Measurements from ENCODE around the gene TRIM71. TPM values are rescaled to one million over a fixed set of nuclear protein-coding genes. Genes with fewer than 3 reads are reported as not detected.

TRIM71 gene
- total RNA-seq, 2 donors from 2014 or later, result not detected

DNA sequence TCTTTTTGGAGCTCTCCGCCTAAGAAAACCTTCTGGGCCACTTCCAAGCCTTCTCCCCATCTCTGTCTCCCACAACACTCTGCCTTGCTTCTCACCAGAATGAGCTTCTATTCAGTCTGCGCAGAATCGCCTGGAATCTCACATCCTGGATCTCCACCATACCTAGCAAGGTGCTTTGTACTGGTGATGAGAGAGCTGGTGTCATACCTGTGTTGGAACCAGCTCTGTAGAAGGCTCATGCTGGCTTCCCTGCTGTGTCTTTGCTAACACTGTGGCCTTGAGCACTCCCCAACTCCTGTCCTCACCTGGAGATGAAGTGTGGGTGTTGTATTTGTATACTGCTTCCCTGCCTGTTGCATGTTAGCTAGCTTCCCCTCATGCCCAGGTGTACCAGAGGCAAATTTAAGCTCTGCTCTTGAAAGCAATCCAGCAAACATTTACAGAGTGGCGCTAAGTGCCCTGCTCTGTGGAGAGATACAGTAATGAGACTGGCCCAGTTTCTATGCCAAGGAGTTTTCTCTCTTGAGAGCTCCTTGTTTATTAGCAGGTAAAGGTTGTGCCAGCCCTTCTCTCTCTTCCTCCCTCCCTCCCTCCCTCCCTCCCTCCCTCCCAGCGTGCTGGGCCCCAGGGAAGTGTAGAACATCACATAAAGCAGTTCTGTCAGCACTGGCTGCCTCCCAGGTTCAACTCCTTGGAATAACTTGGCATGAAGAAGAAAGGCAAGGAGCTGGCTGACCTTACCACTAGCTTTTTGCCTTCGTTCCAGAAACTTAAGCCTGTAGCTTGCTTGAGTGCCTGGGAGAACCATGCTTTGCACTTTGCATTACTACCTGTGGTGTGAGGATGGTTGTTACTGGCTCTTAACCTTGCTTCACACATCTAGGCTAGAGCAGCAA is 54.9 kb downstream of the TRIM71 start:
- TF ChIP-seq, protein P1, sequence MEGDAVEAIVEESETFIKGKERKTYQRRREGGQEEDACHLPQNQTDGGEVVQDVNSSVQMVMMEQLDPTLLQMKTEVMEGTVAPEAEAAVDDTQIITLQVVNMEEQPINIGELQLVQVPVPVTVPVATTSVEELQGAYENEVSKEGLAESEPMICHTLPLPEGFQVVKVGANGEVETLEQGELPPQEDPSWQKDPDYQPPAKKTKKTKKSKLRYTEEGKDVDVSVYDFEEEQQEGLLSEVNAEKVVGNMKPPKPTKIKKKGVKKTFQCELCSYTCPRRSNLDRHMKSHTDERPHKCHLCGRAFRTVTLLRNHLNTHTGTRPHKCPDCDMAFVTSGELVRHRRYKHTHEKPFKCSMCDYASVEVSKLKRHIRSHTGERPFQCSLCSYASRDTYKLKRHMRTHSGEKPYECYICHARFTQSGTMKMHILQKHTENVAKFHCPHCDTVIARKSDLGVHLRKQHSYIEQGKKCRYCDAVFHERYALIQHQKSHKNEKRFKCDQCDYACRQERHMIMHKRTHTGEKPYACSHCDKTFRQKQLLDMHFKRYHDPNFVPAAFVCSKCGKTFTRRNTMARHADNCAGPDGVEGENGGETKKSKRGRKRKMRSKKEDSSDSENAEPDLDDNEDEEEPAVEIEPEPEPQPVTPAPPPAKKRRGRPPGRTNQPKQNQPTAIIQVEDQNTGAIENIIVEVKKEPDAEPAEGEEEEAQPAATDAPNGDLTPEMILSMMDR (IDR thresholded peaks at IDR 0.05), result no peak
- no peaks in the 10 kb centered on the region for H3K36me3 ChIP-seq

DNA sequence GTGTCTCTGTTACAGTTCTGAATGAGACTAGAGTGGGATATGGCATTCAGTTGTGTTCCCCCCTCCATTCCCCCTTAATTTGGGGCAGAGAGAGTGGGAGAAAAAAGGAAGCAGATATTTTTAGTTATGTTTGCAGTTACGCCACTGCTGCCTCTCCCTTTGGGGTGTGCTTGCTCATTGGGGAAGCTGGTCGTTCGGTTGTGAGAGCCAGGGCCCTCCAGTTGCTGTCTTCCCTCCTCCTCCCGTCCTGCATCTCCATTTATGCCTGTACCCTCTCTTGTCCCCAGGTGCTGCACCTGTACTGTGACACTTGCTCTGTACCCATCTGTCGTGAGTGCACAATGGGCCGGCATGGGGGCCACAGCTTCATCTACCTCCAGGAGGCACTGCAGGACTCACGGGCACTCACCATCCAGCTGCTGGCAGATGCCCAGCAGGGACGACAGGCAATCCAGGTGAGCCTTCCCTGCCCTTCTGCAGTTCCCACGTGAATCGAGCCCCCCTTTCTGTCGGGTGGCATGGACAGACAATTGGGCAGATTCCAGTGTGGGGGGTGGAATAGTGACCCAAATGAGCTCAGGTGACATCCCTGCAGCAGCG is 55.8 kb downstream of the TRIM71 start:
- Histone ChIP-seq H3K4me3 (no peak overlapping the region), H3K4me1 (ENCODE audit: control insufficient read depth in 1 of 2, low read depth in 2 of 2) (peaks cover 6 to 9% of the 10 kb centered on the region in 2 donors), H3K27me3 (replicated peaks; ENCODE audit: insufficient read depth) (no peaks in the 10 kb centered on the region), H3K27ac (no peak overlapping the region), H3K36me3 (no peaks in the 10 kb centered on the region), H3K9me3 (no peaks in the 10 kb centered on the region)
- TF ChIP-seq, protein P1 (IDR thresholded peaks at IDR 0.05), result no peak
- no peak for ATAC-seq (ENCODE audit: insufficient number of reproducible peaks, low FRiP score, low read depth)
- DNase-seq (ENCODE audit: low spot score), result no peak

More for the DNA sequence above, 54.9 kb downstream of the TRIM71 start:
- no peaks in the 10 kb centered on the region for H3K27me3 ChIP-seq (replicated peaks; ENCODE audit: insufficient read depth)
- no peaks in the 10 kb centered on the region for H3K9me3 ChIP-seq
- H3K4me1 ChIP-seq (ENCODE audit: control insufficient read depth in 1 of 2, low read depth in 2 of 2), result peaks cover 6 to 9% of the 10 kb centered on the region in 2 donors
- H3K27ac ChIP-seq, result no peak overlapping the region
- ATAC-seq (ENCODE audit: insufficient number of reproducible peaks, low FRiP score, low read depth) (no peak), DNase-seq (ENCODE audit: low spot score) (no peak)
- no peak overlapping the region for H3K4me3 ChIP-seq

DNA sequence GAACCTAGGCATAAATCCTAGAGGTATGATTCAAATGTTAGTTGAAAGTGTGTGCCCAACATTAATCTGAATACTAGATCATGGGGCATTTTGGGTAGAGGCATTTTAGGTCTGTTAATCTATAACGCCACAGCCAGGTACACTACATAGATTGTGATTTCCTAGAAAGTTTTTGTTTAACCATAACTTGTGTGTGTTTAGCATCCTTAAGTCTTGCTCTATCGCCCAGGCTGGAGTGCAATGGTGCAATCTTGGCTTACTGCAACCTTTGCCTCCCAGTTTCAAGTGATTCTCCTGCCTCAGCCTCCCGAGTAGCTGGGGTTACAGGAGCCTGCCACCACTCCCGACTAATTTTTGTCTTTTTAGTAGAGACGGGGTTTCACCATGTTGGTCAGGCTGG is 59.1 kb downstream of the TRIM71 start:
- Histone ChIP-seq H3K27me3 (replicated peaks; ENCODE audit: insufficient read depth) (no peaks in the 10 kb centered on the region), H3K9me3 (no peaks in the 10 kb centered on the region), H3K27ac (no peak overlapping the region), H3K36me3 (no peaks in the 10 kb centered on the region), H3K4me1 (ENCODE audit: control insufficient read depth in 1 of 2, low read depth in 2 of 2) (peaks cover 6 to 9% of the 10 kb centered on the region in 2 donors), H3K4me3 (no peak overlapping the region)
- DNase-seq (ENCODE audit: low spot score), result no peak
- TF ChIP-seq, protein P1 (IDR thresholded peaks at IDR 0.05), result no peak
- no peak for ATAC-seq (ENCODE audit: insufficient number of reproducible peaks, low FRiP score, low read depth)

DNA sequence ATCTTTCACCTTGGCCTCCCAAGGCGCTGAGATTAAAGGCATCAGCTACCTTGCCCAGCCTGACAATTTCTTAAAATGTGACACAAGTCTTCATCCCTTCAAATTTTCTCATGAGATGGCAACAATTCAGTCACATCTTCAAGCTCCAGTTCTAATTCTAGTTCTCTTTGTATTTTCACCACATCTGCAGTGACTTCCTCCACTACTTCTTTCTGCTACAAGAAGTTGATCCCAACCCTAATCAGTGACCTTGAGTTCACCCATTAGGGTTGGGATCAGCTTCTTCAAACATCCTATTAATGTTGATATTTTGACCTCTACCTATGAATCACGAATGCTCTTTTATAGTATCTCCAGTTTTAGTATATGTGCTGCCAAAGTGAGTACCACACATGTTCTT is 59.8 kb downstream of the TRIM71 start:
- TF ChIP-seq, protein P1 (IDR thresholded peaks at IDR 0.05), result no peak
- no peak for DNase-seq (ENCODE audit: low spot score)
- Histone ChIP-seq H3K27ac (no peak overlapping the region), H3K4me1 (ENCODE audit: control insufficient read depth in 1 of 2, low read depth in 2 of 2) (peaks cover 6 to 9% of the 10 kb centered on the region in 2 donors), H3K36me3 (no peaks in the 10 kb centered on the region), H3K27me3 (replicated peaks; ENCODE audit: insufficient read depth) (no peaks in the 10 kb centered on the region), H3K4me3 (no peak overlapping the region), H3K9me3 (no peaks in the 10 kb centered on the region)
- ATAC-seq (ENCODE audit: insufficient number of reproducible peaks, low FRiP score, low read depth), result no peak

DNA sequence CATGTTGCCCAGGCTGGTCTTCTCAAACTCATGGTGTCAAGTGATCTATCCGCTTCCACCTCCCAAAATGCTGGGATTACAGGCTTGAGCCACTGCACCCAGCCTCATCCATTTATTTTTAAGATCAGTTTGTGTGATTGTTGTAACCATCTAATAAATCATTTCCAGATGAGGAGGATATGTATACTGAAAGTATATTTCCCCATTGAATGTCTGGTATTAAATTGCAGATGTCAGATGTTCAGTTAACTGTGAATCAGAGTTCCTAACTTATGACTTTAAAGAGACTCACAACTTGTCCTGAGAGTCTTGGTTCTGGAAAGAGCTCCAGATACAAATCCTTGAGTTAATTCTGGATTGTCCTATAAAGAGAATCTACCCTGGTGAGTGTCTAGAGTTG is 62.4 kb downstream of the TRIM71 start:
- Histone ChIP-seq H3K36me3 (no peaks in the 10 kb centered on the region), H3K4me3 (no peak overlapping the region), H3K4me1 (ENCODE audit: control insufficient read depth in 1 of 2, low read depth in 2 of 2) (no peaks in the 10 kb centered on the region), H3K27me3 (replicated peaks; ENCODE audit: insufficient read depth) (no peaks in the 10 kb centered on the region), H3K9me3 (no peaks in the 10 kb centered on the region), H3K27ac (no peak overlapping the region)
- no peak for DNase-seq (ENCODE audit: low spot score)
- TF ChIP-seq, protein P1 (IDR thresholded peaks at IDR 0.05), result no peak
- no peak for ATAC-seq (ENCODE audit: insufficient number of reproducible peaks, low FRiP score, low read depth)
